OCI-LY7 (cell line): ENCODE measurements around the gene MESP1. TPM values are rescaled to one million over a fixed set of nuclear protein-coding genes. Genes with fewer than 3 reads are reported as not detected.

Experiments used
- BruUV-seq: library from RNA; stranded (reverse); fragments of 400-500 nt; replicated peaks from 2 replicates; lab custom pipeline; 2021; lab: Mats Ljungman, UMichigan
- CTCF ChIA-PET: fragments of 300-600 bp; sonication (Branson Sonifier 250); formaldehyde crosslinking; loops from one replicate; lab custom pipeline; 2022; ENCODE audit warnings: antibody characterized with exemption; ENCODE audit not compliant: unreplicated experiment; lab: Charles Lee
- POLR2A ChIA-PET: fragments of 300-600 bp; sonication (Branson Sonifier 250); formaldehyde crosslinking; loops from one replicate; lab custom pipeline; 2022; ENCODE audit warnings: antibody characterized with exemption; lab: Charles Lee
- DNase-seq: peaks from one replicate; pipeline ENCODE4 v3.0.0-alpha.2; 2015; ENCODE audit warnings: low spot score
- H2AFZ ChIP-seq: fragments of 200-600 bp; sonication (generic), shearing (Covaris generic); 2 replicates; pipeline ENCODE4 v1.6.1; 2014; ENCODE audit warnings: mild to moderate bottlenecking, antibody characterized with exemption, low read length, moderate library complexity
- H3K27ac ChIP-seq: fragments of 200-600 bp; sonication (generic); 2 replicates; pipeline ENCODE4 v1.5.1; 2014; ENCODE audit warnings: mixed run types, low read depth, mild to moderate bottlenecking, moderate library complexity, low read length, inconsistent platforms; ENCODE audit not compliant: poor library complexity, severe bottlenecking
- H3K36me3 ChIP-seq: fragments of 200-600 bp; sonication (generic); 2 replicates; pipeline ENCODE4 v1.6.1; 2014; ENCODE audit warnings: mild to moderate bottlenecking, antibody characterized with exemption, low read length, moderate library complexity, mixed read lengths; ENCODE audit not compliant: insufficient read depth
- H3K4me1 ChIP-seq: fragments of 200-600 bp; sonication (generic); 2 replicates; pipeline ENCODE4 v1.5.1; 2014; ENCODE audit warnings: mild to moderate bottlenecking, low read length; ENCODE audit not compliant: insufficient read depth, poor library complexity, severe bottlenecking
- H3K4me2 ChIP-seq: fragments of 200-600 bp; sonication (generic); 2 replicates; pipeline ENCODE4 v1.6.1; 2014; ENCODE audit warnings: mild to moderate bottlenecking, low read length
- H3K4me3 ChIP-seq: fragments of 200-600 bp; sonication (generic); 2 replicates; pipeline ENCODE4 v1.5.1; 2014; ENCODE audit warnings: mild to moderate bottlenecking, low read depth, low read length; ENCODE audit not compliant: poor library complexity, severe bottlenecking
- H3K79me2 ChIP-seq: fragments of 200-600 bp; sonication (generic); 2 replicates; pipeline ENCODE4 v1.6.1; 2016; ENCODE audit warnings: low read depth, mild to moderate bottlenecking, low read length, moderate library complexity, mixed read lengths; ENCODE audit not compliant: insufficient read depth
- H3K9me2 ChIP-seq: fragments of 200-600 bp; sonication (generic); 2 replicates; pipeline ENCODE4 v1.6.1; 2016; ENCODE audit warnings: mild to moderate bottlenecking, low read length, mixed read lengths; ENCODE audit not compliant: insufficient read depth
- H3K9me3 ChIP-seq: fragments of 200-600 bp; sonication (generic); 2 replicates; pipeline ENCODE4 v1.6.1; 2014; ENCODE audit warnings: mild to moderate bottlenecking, mixed run types, low read length, mixed read lengths
- H4K20me1 ChIP-seq: fragments of 200-600 bp; sonication (generic); 2 replicates; pipeline ENCODE4 v1.6.1; 2014; ENCODE audit warnings: mild to moderate bottlenecking, antibody characterized with exemption, low read length, moderate library complexity, mixed read lengths; ENCODE audit not compliant: insufficient read depth
- EZH2phosphoT487 ChIP-seq: fragments of 200-600 bp; sonication (generic); IDR thresholded peaks from 2 replicates; pipeline ENCODE4 v1.6.1; 2018; ENCODE audit warnings: low read depth, borderline replicate concordance, mild to moderate bottlenecking, mixed run types, antibody characterized with exemption, low read length, moderate library complexity, mixed read lengths
- intact Hi-C: fragments of 100-400 bp; cut with micrococcal nuclease; formaldehyde crosslinking; loops from one replicate; pipeline ENCODE4 v1.10.0; 2022; ENCODE audit not compliant: unreplicated experiment
- total RNA-seq, 2 experiments: library from RNA; depleted of rRNA in 1 of 2; stranded (reverse); fragments of >200 nt in 1 of 2; shearing (Covaris generic) in 1 of 2; gene quantifications; 2 replicates each; pipeline ENCODE4 v1.2.3, GENCODE V29; 2014 to 2022
- TF ChIP-seq, protein P1 (sequence below): fragments of 200-600 bp; sonication (generic); conservative IDR thresholded peaks from 2 replicates; pipeline ENCODE4 v1.5.1; 2014; ENCODE audit warnings: mild to moderate bottlenecking, antibody characterized with exemption, low read length, moderate library complexity, mixed read lengths

The MESP1 gene
- total RNA-seq, 2 experiments from 2014 or later = 3.5 TPM; not detected in 1

DNA sequence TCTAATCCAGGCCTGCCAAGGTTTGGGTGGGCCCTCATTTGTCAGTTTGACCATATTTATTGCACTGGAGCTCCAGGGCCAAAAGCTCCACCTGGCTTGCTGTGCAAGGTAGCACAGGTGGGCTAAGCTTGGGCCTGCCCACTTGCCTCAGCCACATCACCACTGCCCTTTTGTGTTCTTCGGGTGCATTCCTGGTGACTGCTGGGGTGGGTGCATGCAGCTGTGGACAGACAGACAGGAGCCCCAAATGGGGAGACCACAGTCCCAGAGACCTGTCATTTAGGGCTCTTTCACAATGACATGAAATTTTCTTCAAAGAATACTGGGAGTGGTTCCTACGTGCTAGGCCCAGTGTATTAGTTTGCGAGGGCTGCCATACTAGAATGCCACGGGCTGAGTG is 27.8 kb upstream of the MESP1 start:
- intact Hi-C loops = no loop called here
- CTCF ChIA-PET = no interaction called here
- no peak for TF ChIP-seq EZH2phosphoT487
- TF ChIP-seq, protein P1, sequence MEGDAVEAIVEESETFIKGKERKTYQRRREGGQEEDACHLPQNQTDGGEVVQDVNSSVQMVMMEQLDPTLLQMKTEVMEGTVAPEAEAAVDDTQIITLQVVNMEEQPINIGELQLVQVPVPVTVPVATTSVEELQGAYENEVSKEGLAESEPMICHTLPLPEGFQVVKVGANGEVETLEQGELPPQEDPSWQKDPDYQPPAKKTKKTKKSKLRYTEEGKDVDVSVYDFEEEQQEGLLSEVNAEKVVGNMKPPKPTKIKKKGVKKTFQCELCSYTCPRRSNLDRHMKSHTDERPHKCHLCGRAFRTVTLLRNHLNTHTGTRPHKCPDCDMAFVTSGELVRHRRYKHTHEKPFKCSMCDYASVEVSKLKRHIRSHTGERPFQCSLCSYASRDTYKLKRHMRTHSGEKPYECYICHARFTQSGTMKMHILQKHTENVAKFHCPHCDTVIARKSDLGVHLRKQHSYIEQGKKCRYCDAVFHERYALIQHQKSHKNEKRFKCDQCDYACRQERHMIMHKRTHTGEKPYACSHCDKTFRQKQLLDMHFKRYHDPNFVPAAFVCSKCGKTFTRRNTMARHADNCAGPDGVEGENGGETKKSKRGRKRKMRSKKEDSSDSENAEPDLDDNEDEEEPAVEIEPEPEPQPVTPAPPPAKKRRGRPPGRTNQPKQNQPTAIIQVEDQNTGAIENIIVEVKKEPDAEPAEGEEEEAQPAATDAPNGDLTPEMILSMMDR = no peak

DNA sequence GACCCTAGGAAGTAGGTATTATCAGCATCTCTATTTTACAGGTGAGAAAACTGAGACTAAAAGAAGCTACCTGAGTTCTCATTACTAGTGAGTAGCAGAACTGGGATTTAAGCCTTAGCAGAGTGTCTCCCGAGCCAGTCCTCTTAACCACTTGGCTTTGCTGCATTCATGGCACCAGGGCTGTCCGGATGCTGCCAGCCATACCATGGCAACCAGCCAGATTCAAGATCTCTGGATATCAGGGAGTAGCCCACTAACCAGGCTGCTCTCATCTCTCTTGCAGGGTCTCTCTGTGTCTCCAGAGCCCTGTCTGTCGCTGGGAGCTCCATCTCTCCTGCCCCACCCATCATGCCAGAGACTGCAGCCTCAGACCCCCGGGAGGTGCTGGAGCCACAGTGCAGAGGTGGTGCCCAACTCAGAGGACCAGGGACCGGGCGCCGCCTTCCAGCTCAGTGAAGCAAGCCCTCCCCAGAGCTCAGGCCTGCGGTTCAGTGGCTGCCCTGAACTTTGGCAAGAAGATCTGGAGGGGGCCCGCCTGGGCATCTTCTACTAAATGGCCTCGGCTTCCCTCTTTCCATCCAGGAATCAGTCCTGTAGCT is 26.8 kb upstream of the MESP1 start:
- DNase-seq = no peak
- intact Hi-C loops = no loop called here
- no peaks in the 10 kb centered on the region for H3K79me2 ChIP-seq
- POLR2A ChIA-PET = interaction anchor here (0.7 kb wide), 1 partner anchor 23 kb away, joined by 3 read pairs; no protein-coding TSS in a partner anchor
- CTCF ChIA-PET = no interaction called here
- H4K20me1 ChIP-seq = no peaks in the 10 kb centered on the region
- H3K4me3 ChIP-seq = no peak overlapping the region
- BruUV-seq = no TSS peak
- TF ChIP-seq EZH2phosphoT487 = no peak
- TF ChIP-seq, protein P1 = no peak
- H3K4me2 ChIP-seq = no peak overlapping the region
- H2AFZ ChIP-seq = no peak overlapping the region
- no peaks in the 10 kb centered on the region for H3K4me1 ChIP-seq
- H3K27ac ChIP-seq = no peak overlapping the region
- H3K9me3 ChIP-seq = no peaks in the 10 kb centered on the region
- H3K9me2 ChIP-seq = no peaks in the 10 kb centered on the region
- no peaks in the 10 kb centered on the region for H3K36me3 ChIP-seq

More for the DNA sequence above, 27.8 kb upstream of the MESP1 start:
- H3K4me2 ChIP-seq = no peak overlapping the region
- H3K36me3 ChIP-seq = no peaks in the 10 kb centered on the region
- DNase-seq = no peak
- H3K4me3 ChIP-seq = no peak overlapping the region
- H4K20me1 ChIP-seq = no peaks in the 10 kb centered on the region
- H3K27ac ChIP-seq = no peak overlapping the region
- POLR2A ChIA-PET = interaction anchor here (0.7 kb wide), 1 partner anchor 22 kb away, joined by 3 read pairs; no protein-coding TSS in a partner anchor
- H3K9me3 ChIP-seq = no peaks in the 10 kb centered on the region
- H2AFZ ChIP-seq = no peak overlapping the region
- no peaks in the 10 kb centered on the region for H3K9me2 ChIP-seq
- H3K79me2 ChIP-seq = no peaks in the 10 kb centered on the region
- no peaks in the 10 kb centered on the region for H3K4me1 ChIP-seq
- no TSS peak for BruUV-seq

DNA sequence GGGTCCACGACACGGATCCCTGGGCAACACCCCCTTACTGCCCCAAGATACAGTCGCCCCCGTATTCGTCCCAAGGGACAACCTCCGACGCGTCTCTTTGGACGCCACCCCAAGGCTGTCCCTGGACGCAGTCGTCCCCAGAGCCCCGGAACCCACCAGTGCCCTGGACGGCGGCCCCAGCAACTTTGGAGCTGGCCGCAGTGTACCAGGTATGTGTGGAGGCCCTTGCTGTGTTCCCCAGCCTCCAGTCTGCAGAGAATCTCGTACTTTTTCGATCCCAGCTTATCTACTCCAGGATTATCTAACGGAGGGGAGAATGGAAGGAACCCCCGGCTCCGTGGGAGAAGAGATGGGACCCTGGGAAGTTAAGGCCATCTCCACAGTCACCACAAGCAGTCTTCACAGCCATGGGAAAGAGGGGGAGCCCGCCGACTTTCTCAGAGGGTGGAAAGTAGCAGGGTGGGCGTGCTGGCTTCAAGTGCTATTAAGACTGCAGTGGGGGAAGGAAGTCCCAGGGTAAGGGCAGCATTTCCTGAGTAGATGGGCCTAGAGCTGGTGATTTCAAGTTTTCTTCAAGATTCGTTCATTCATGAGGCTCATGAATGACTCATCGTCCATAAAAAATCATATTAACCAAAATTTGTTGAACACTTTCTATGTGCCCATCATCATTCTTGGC is 26.2 kb upstream of the MESP1 start:
- BruUV-seq = no TSS peak
- H3K4me2 ChIP-seq = no peak overlapping the region
- no peaks in the 10 kb centered on the region for H3K9me3 ChIP-seq
- intact Hi-C loops = no loop called here
- TF ChIP-seq, protein P1 = no peak
- no peak for TF ChIP-seq EZH2phosphoT487
- POLR2A ChIA-PET = no interaction called here
- CTCF ChIA-PET = no interaction called here
- no peak overlapping the region for H2AFZ ChIP-seq
- H3K27ac ChIP-seq = no peak overlapping the region
- no peak for DNase-seq
- H3K4me1 ChIP-seq = no peaks in the 10 kb centered on the region
- H3K4me3 ChIP-seq = no peak overlapping the region
- H3K9me2 ChIP-seq = no peaks in the 10 kb centered on the region
- H3K36me3 ChIP-seq = no peaks in the 10 kb centered on the region
- no peaks in the 10 kb centered on the region for H3K79me2 ChIP-seq
- H4K20me1 ChIP-seq = no peaks in the 10 kb centered on the region
